K562 (cell line): ENCODE data around the gene MFSD12. TPM values are rescaled to one million over a fixed set of nuclear protein-coding genes. Genes with fewer than 3 reads are reported as not detected.
A peak's percentile ranks its signal among the peaks of the same experiment; 100 is the strongest.

Experiments
- ELF4 ChIP-seq: fragments of 450-650 bp; formaldehyde crosslinking; IDR thresholded peaks from 2 replicates; pipeline ENCODE4 v1.4.0; 2022; ENCODE audit warnings: missing genetic modification characterization
- ETS2 ChIP-seq: IDR thresholded peaks from 2 replicates; pipeline ENCODE4 v1.6.1; 2016; ENCODE audit warnings: borderline replicate concordance, missing genetic modification characterization, mild to moderate bottlenecking, moderate library complexity, missing compliant biosample characterization; ENCODE audit not compliant: poor library complexity, severe bottlenecking
- FOXK1 ChIP-seq: sonication (generic); formaldehyde crosslinking; IDR thresholded peaks from 2 replicates; pipeline ENCODE4 v1.8.0; 2022; ENCODE audit warnings: missing genetic modification reagents, mild to moderate bottlenecking, borderline replicate concordance
- GABPA ChIP-seq: fragments of 200-800 bp; sonication (Bioruptor generic); conservative IDR thresholded peaks from 2 replicates; pipeline ENCODE4 v1.6.1; 2016; ENCODE audit warnings: low read depth, missing genetic modification characterization, missing compliant biosample characterization
- MAZ ChIP-seq, 2 experiments: fragments of 450-650 bp in 1 of 2; sonication (generic) in 1 of 2; formaldehyde crosslinking; IDR thresholded peaks in 1 of 2; conservative IDR thresholded peaks in 1 of 2; 2 replicates each; pipeline versions ENCODE4 v1.4.0 to v1.5.0; 2020; ENCODE audit warnings: mild to moderate bottlenecking in 1 of 2, missing genetic modification reagents in 1 of 2
- NONO ChIP-seq, 2 experiments: fragments of 200-400 bp in 1 of 2; fragments of 450-650 bp in 1 of 2; formaldehyde crosslinking in 1 of 2; IDR thresholded peaks; 2 replicates each; pipeline ENCODE4 v1.6.1; 2017; ENCODE audit warnings: low read depth in 2 of 2, mild to moderate bottlenecking in 2 of 2, moderate library complexity in 2 of 2, low read length in 1 of 2
- NR4A1 ChIP-seq, 2 experiments: fragments of 250-450 bp in 1 of 2; fragments of 450-650 bp in 1 of 2; sonication (Bioruptor Pico) in 1 of 2; IDR thresholded peaks; 2 replicates each; pipeline versions ENCODE4 v1.4.0 to v1.6.1; 2016 to 2020; ENCODE audit warnings: mild to moderate bottlenecking in 2 of 2, missing compliant biosample characterization in 1 of 2, missing genetic modification characterization in 1 of 2, moderate library complexity in 1 of 2
- RBBP5 ChIP-seq: fragments of 200-600 bp; sonication (generic); IDR thresholded peaks from 2 replicates; pipeline ENCODE4 v1.6.1; 2012; ENCODE audit warnings: borderline replicate concordance, mild to moderate bottlenecking, low read length, control low read depth, inconsistent platforms; ENCODE audit not compliant: insufficient read depth, poor library complexity, severe bottlenecking
- RBFOX2 ChIP-seq: fragments of 200-400 bp; formaldehyde crosslinking; IDR thresholded peaks from 2 replicates; pipeline ENCODE4 v1.6.1; 2017; ENCODE audit warnings: low read depth, mild to moderate bottlenecking, low read length, moderate library complexity
- SMAD4 ChIP-seq: fragments of 250-450 bp; sonication (Bioruptor Pico); conservative IDR thresholded peaks from 2 replicates; pipeline ENCODE4 v1.8.0; 2021; ENCODE audit warnings: inconsistent platforms, mild to moderate bottlenecking, moderate library complexity
- TBP ChIP-seq: optimal IDR thresholded peaks from 2 replicates; pipeline ENCODE3; 2011; ENCODE audit warnings: low read depth, low read length, improper control_type of control experiment
- TOE1 ChIP-seq, 2 experiments: fragments of 450-650 bp in 1 of 2; sonication (generic) in 1 of 2; formaldehyde crosslinking in 1 of 2; IDR thresholded peaks; 2 replicates each; pipeline versions ENCODE4 v1.7.1 to v1.8.0; 2016 to 2022; ENCODE audit warnings: borderline replicate concordance in 2 of 2, mild to moderate bottlenecking in 2 of 2, antibody characterized with exemption in 1 of 2, inconsistent platforms in 1 of 2, low read depth in 1 of 2, missing genetic modification reagents in 1 of 2, moderate library complexity in 1 of 2
- XRCC5 ChIP-seq: fragments of 200-400 bp; formaldehyde crosslinking; IDR thresholded peaks from 2 replicates; pipeline ENCODE4 v1.6.1; 2017; ENCODE audit warnings: low read depth, mild to moderate bottlenecking, low read length
- ZKSCAN1 ChIP-seq: fragments of 150-350 bp; IDR thresholded peaks from 2 replicates; pipeline ENCODE4 v1.6.1; 2016; ENCODE audit warnings: low read depth, low read length
- ZNF165 ChIP-seq: fragments of 250-450 bp; sonication (Bioruptor Pico); IDR thresholded peaks from 2 replicates; pipeline ENCODE4 v1.4.0; 2020; ENCODE audit warnings: borderline replicate concordance
- ZNF3 ChIP-seq: fragments of 250-450 bp; sonication (Bioruptor Pico); IDR thresholded peaks from 2 replicates; pipeline ENCODE4 v1.5.0; 2021; ENCODE audit warnings: mild to moderate bottlenecking, moderate library complexity
- polyA plus RNA-seq, 8 experiments: library from polyadenylated mRNA; depleted of rRNA in 4 of 8; stranded (reverse) in 5 of 8; unstranded in 3 of 8; fragments of >200 nt; fragmentation: Nextera tagmentation in 2 of 8; fragmentation: Illumina TruSeq in 1 of 8; extraction: Ambion mirVana in 2 of 8; extraction: Trizol in 1 of 8; gene quantifications; 2 replicates each; pipeline versions ENCODE4 v1.2.1 to v1.2.3, GENCODE V29; 2011 to 2014; ENCODE audit warnings: inconsistent platforms in 1 of 8, missing spikeins in 1 of 8
- total RNA-seq, 7 experiments: library from RNA; depleted of rRNA in 6 of 7; stranded (reverse); fragments of >200 nt in 6 of 7; fragmentation: Illumina TruSeq in 2 of 7; extraction: Trizol in 2 of 7; gene quantifications; 2 replicates each; pipeline versions ENCODE4 v1.2.1 to v1.2.3, GENCODE V29; 2011 to 2021; ENCODE audit warnings: low replicate concordance in 1 of 7
- TF ChIP-seq, protein P1 (sequence below), 2 experiments: fragments of 450-650 bp; IDR thresholded peaks; 2 replicates each; pipeline ENCODE4 v1.6.1; 2016
- TF ChIP-seq, protein P2 (sequence below): fragments of 250-450 bp; sonication (Bioruptor Pico); IDR thresholded peaks from 2 replicates; pipeline ENCODE4 v1.9.0; 2021; ENCODE audit warnings: mild to moderate bottlenecking, inconsistent platforms

The MFSD12 gene
- total and polyA plus RNA-seq, 9 of the 15 experiments (the other 6 are each of a cell fraction or from before 2014, with no cell fraction given): 0.69 to 112 (median 31.8) TPM

DNA sequence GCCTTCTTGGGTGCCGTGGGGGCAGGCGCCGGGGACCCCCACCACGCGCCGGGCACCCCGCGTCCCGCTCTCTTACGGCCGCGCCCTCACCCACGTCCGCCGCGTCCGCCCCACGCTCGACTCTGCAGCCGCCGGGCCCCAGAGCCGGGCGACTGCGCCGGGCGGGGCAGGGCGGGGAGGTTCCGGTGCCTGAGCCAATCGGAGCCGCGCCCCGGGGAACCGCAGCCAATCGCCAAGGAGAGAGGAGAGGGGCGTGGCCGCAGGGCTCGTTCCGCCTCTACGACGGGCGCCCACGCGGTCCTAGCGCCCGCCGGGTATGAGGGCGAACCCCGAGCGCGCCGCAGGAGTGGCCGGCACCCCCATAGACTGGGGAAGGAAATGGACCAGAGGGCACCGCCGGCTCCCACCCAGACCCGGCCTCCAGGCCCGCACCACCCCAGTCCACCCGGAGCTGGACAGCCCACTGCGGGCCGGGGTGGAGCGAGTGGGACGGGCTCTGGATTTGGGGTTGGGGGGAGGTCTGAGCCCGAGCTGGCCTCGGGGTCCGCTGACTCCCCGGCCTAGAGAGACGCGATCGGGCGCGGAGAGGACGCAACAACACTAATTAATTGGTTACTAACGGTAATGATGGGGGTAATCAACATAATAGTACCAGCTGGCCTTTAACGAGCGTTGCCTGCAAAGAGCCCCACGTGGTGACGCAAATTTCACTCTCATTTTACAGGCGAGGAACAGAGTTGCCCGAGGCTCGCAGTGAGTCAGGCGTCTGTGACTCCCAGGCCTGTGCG lies at the start of gene MFSD12 (continued):
- TF ChIP-seq RBFOX2: peak; percentile 94
- 0 out of 2 replicates have a peak, but pooled peaks have one; percentile 27 for TF ChIP-seq SMAD4 (CRISPR knock-in tag)
- TF ChIP-seq MAZ (CRISPR knock-in tag; conservative IDR thresholded peaks at IDR 0.05 in 1 of 2, IDR thresholded peaks at IDR 0.05 in 1 of 2): peak; percentile 96 to 97
- TF ChIP-seq NR4A1 (CRISPR knock-in tag; IDR thresholded peaks at IDR 0.05): no peak
- no peak for TF ChIP-seq NR4A1 (tag; IDR thresholded peaks at IDR 0.05)
- TF ChIP-seq NONO (IDR thresholded peaks at IDR 0.05; ENCODE audit: low read depth in 2 of 2, low read length in 1 of 2): peak in 1 of 2 experiments; percentile 73; a peak in 2 of 4 replicates
- TF ChIP-seq FOXK1 (CRISPR knock-in tag): no peak
- TF ChIP-seq XRCC5: peak; percentile 86; the same call in 1 of the 2 replicates
- TF ChIP-seq TBP: peak; percentile 44
- no peak for TF ChIP-seq ETS2 (tag)
- 0 out of 2 replicates have a peak, but pooled peaks have one; percentile 16 for TF ChIP-seq ZKSCAN1
- TF ChIP-seq, protein P1, sequence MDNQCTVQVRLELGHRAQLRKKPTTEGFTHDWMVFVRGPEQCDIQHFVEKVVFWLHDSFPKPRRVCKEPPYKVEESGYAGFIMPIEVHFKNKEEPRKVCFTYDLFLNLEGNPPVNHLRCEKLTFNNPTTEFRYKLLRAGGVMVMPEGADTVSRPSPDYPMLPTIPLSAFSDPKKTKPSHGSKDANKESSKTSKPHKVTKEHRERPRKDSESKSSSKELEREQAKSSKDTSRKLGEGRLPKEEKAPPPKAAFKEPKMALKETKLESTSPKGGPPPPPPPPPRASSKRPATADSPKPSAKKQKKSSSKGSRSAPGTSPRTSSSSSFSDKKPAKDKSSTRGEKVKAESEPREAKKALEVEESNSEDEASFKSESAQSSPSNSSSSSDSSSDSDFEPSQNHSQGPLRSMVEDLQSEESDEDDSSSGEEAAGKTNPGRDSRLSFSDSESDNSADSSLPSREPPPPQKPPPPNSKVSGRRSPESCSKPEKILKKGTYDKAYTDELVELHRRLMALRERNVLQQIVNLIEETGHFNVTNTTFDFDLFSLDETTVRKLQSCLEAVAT (IDR thresholded peaks at IDR 0.05): peak in 1 of 2 experiments; percentile 91; a peak in 2 of 4 replicates
- TF ChIP-seq RBBP5: peak; percentile 58
- TF ChIP-seq, protein P2, sequence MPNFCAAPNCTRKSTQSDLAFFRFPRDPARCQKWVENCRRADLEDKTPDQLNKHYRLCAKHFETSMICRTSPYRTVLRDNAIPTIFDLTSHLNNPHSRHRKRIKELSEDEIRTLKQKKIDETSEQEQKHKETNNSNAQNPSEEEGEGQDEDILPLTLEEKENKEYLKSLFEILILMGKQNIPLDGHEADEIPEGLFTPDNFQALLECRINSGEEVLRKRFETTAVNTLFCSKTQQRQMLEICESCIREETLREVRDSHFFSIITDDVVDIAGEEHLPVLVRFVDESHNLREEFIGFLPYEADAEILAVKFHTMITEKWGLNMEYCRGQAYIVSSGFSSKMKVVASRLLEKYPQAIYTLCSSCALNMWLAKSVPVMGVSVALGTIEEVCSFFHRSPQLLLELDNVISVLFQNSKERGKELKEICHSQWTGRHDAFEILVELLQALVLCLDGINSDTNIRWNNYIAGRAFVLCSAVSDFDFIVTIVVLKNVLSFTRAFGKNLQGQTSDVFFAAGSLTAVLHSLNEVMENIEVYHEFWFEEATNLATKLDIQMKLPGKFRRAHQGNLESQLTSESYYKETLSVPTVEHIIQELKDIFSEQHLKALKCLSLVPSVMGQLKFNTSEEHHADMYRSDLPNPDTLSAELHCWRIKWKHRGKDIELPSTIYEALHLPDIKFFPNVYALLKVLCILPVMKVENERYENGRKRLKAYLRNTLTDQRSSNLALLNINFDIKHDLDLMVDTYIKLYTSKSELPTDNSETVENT (CRISPR knock-in tag): 0 out of 2 replicates have a peak, but pooled peaks have one; percentile 48
- 0 out of 2 replicates have a peak, but pooled peaks have one; percentile 17 for TF ChIP-seq ZNF165
- TF ChIP-seq ZNF3 (CRISPR knock-in tag): no peak
- peak; percentile 97 for TF ChIP-seq TOE1 (IDR thresholded peaks at IDR 0.05; ENCODE audit: borderline replicate concordance)
- TF ChIP-seq TOE1 (CRISPR knock-in tag; IDR thresholded peaks at IDR 0.05; ENCODE audit: borderline replicate concordance, low read depth): 0 out of 2 replicates have a peak, but pooled peaks have one; percentile 22
- TF ChIP-seq ELF4: 0 out of 2 replicates have a peak, but pooled peaks have one; percentile 17
- peak; percentile 78 for TF ChIP-seq GABPA (tag)
